DND-41 (cell line): Measurements from ENCODE around the gene CHSY1.

Source experiments
- ATAC-seq: fragments of 200-7000 bp; cut with Tn5 transposase; 3 replicates; pipeline ENCODE4 v1.9.1; 2021; ENCODE audit warnings: low read depth; ENCODE audit not compliant: insufficient read depth
- DNase-seq: peaks from one replicate; pipeline ENCODE4 v3.0.0-alpha.2; 2020
- H2AFZ ChIP-seq: 2 replicates; pipeline ENCODE4 v1.6.0; 2012; ENCODE audit warnings: low read depth, low read length
- H3K27ac ChIP-seq: 2 replicates; pipeline ENCODE4 v1.5.1; 2012; ENCODE audit warnings: low read length, inconsistent platforms
- H3K27me3 ChIP-seq: fragments of 200-600 bp; sonication (generic); 2 replicates; pipeline ENCODE4 v1.6.0; 2012; ENCODE audit warnings: low read length, mild to moderate bottlenecking, inconsistent platforms; ENCODE audit not compliant: insufficient read depth, poor library complexity
- H3K36me3 ChIP-seq: 2 replicates; pipeline ENCODE4 v1.5.1; 2012; ENCODE audit warnings: low read length, inconsistent platforms; ENCODE audit not compliant: insufficient read depth
- H3K4me1 ChIP-seq: 2 replicates; pipeline ENCODE4 v1.5.1; 2012; ENCODE audit warnings: mild to moderate bottlenecking, low read length; ENCODE audit not compliant: insufficient read depth
- H3K4me2 ChIP-seq: 2 replicates; pipeline ENCODE4 v1.6.0; 2012; ENCODE audit warnings: mild to moderate bottlenecking, moderate library complexity, low read length, inconsistent platforms; ENCODE audit not compliant: insufficient read depth
- H3K4me3 ChIP-seq, 2 experiments: fragments of 200-600 bp in 1 of 2; shearing (Covaris generic) in 1 of 2; 2 replicates each; pipeline ENCODE4 v1.5.1; 2012 to 2016; ENCODE audit warnings: inconsistent platforms in 2 of 2, low read length in 2 of 2, mild to moderate bottlenecking in 2 of 2, low read depth in 1 of 2, moderate library complexity in 1 of 2
- H3K79me2 ChIP-seq: 2 replicates; pipeline ENCODE4 v1.6.0; 2012; ENCODE audit warnings: low read length, inconsistent platforms; ENCODE audit not compliant: insufficient read depth
- H3K9ac ChIP-seq: 2 replicates; pipeline ENCODE4 v1.6.0; 2012; ENCODE audit warnings: low read depth, mild to moderate bottlenecking, inconsistent platforms, low read length, moderate library complexity
- H3K9me3 ChIP-seq: 2 replicates; pipeline ENCODE4 v1.5.1; 2012; ENCODE audit warnings: low read length, moderate library complexity, mild to moderate bottlenecking, inconsistent platforms; ENCODE audit not compliant: insufficient read depth, severe bottlenecking
- H4K20me1 ChIP-seq: 2 replicates; pipeline ENCODE4 v1.6.0; 2012; ENCODE audit warnings: low read length; ENCODE audit not compliant: insufficient read depth
- CTCF ChIP-seq: IDR thresholded peaks from 2 replicates; pipeline ENCODE4 v1.5.1; 2012; ENCODE audit warnings: borderline replicate concordance, low read length, moderate library complexity, mild to moderate bottlenecking; ENCODE audit not compliant: poor library complexity, severe bottlenecking; ENCODE audit errors: extremely low read depth
- EZH2 ChIP-seq: IDR thresholded peaks from 3 replicates; pipeline ENCODE4 v1.6.1; 2012; ENCODE audit warnings: borderline replicate concordance, low read depth, mild to moderate bottlenecking, moderate library complexity, low read length, inconsistent platforms; ENCODE audit not compliant: severe bottlenecking

The CHSY1 gene

GRCh38 chr15:101252836-101253235 is 988 bp upstream of the CHSY1 start:
- DNase-seq (no peak), ATAC-seq (no peak)
- Histone ChIP-seq H3K27ac (no peak overlapping the region), H3K36me3 (peaks cover 3% of the 10 kb centered on the region; the same call in 1 of the 2 replicates), H4K20me1 (peaks cover 5% of the 10 kb centered on the region; the same call in 1 of the 2 replicates), H3K79me2 (peaks cover 36% of the 10 kb centered on the region), H3K4me3 (peak overlapping the region; percentile 62 to 87; a peak in 3 of 4 replicates), H2AFZ (peak overlapping the region; percentile 84; the same call in 1 of the 2 replicates), H3K9ac (peak overlapping the region; percentile 77), H3K4me2 (peak overlapping the region; percentile 81), H3K9me3 (no peaks in the 10 kb centered on the region), H3K4me1 (peaks cover 67% of the 10 kb centered on the region), H3K27me3 (peaks cover 11% of the 10 kb centered on the region)
- no peak for TF ChIP-seq CTCF
- no peak for TF ChIP-seq EZH2

- no peak for TF ChIP-seq CTCF
- TF ChIP-seq EZH2 = no peak
- peak overlapping the region; percentile 84 for H2AFZ ChIP-seq
- no peaks in the 10 kb centered on the region for H3K9me3 ChIP-seq
- ATAC-seq = peak; percentile 51; the same call in 2 of the 3 replicates
- H3K4me1 ChIP-seq = peaks cover 81% of the 10 kb centered on the region
- peak overlapping the region; percentile 95 for H3K4me2 ChIP-seq
- DNase-seq = peak; percentile 23
- H3K27me3 ChIP-seq = peaks cover 11% of the 10 kb centered on the region
- H3K36me3 ChIP-seq = peaks cover 11% of the 10 kb centered on the region; the same call in 1 of the 2 replicates
- H3K9ac ChIP-seq = peak overlapping the region; percentile 81
- peak overlapping the region; percentile 67 for H3K27ac ChIP-seq
- H4K20me1 ChIP-seq = peaks cover 8% of the 10 kb centered on the region; the same call in 1 of the 2 replicates
- peak overlapping the region; percentile 78 to 87 for H3K4me3 ChIP-seq
- peaks cover 53% of the 10 kb centered on the region for H3K79me2 ChIP-seq
These were observed 697 bp downstream of the CHSY1 start for GRCh38 chr15:101250873-101251829.

GRCh38 chr15:101250341-101250831 is 1.5 kb downstream of the CHSY1 start:
- Histone ChIP-seq H3K4me1 (peaks cover 81% of the 10 kb centered on the region), H3K36me3 (peaks cover 11% of the 10 kb centered on the region; the same call in 1 of the 2 replicates), H3K27ac (peak overlapping the region; percentile 41), H3K9me3 (no peaks in the 10 kb centered on the region), H4K20me1 (peaks cover 8% of the 10 kb centered on the region; the same call in 1 of the 2 replicates), H3K4me3 (peak overlapping the region; percentile 78 to 87), H3K27me3 (peaks cover 11% of the 10 kb centered on the region), H3K79me2 (peaks cover 61% of the 10 kb centered on the region), H3K9ac (peak overlapping the region; percentile 81), H2AFZ (peak overlapping the region; percentile 55; the same call in 1 of the 2 replicates), H3K4me2 (peak overlapping the region; percentile 95)
- TF ChIP-seq EZH2 = no peak
- TF ChIP-seq CTCF = no peak
- no peak for ATAC-seq
- DNase-seq = no peak
